ENCODE measurements around the gene PRSS36. TPM values are rescaled to one million over a fixed set of nuclear protein-coding genes. Genes with fewer than 3 reads are reported as not detected.
A peak's percentile ranks its signal among the peaks of the same experiment; 100 is the strongest.

PRSS36 gene
- total and polyA plus RNA-seq, 9 of the 15 experiments (the other 6 are each of a cell fraction or from before 2014, with no cell fraction given): 0.09 to 1.2 (median 0.54) TPM; not detected in 2

GRCh38 chr16:31142109-31143010 is 7.5 kb downstream of the PRSS36 start (continued):
- TF ChIP-seq SMC3 (conservative IDR thresholded peaks at IDR 0.05; ENCODE audit: insufficient read depth, low read depth, low read length) (peak; percentile 89), ZNF24 (IDR thresholded peaks at IDR 0.05) (0 out of 2 replicates have a peak, but pooled peaks have one; percentile 12), CBFA2T3 (IDR thresholded peaks at IDR 0.05) (no peak), MIER1 (IDR thresholded peaks at IDR 0.05; ENCODE audit: low read depth) (no peak), SIN3A (IDR thresholded peaks at IDR 0.05; ENCODE audit: borderline replicate concordance in 2 of 2, control insufficient read depth in 1 of 2, low read depth in 2 of 2, low read length in 2 of 2) (peak; percentile 40 to 57; a peak in 2 of 4 replicates), ZNF586 (CRISPR knock-in tag; conservative IDR thresholded peaks at IDR 0.05) (no peak), TCF3 (CRISPR knock-in tag; IDR thresholded peaks at IDR 0.05) (peak; percentile 24; the same call in 1 of the 2 replicates), ZHX1 (conservative IDR thresholded peaks at IDR 0.05; ENCODE audit: low read length) (no peak), MYBL2 (IDR thresholded peaks at IDR 0.05; ENCODE audit: low read depth) (no peak), MYBL2 (CRISPR knock-in tag; IDR thresholded peaks at IDR 0.05; ENCODE audit: borderline replicate concordance) (no peak), NEUROD1 (IDR thresholded peaks at IDR 0.05; ENCODE audit: borderline replicate concordance, low read depth, low read length, partially characterized antibody) (peak; percentile 55), CBX2 (IDR thresholded peaks at IDR 0.05; ENCODE audit: insufficient read depth, low read length, poor library complexity, severe bottlenecking) (no peak), MED1 (CRISPR knock-in tag; IDR thresholded peaks at IDR 0.05; ENCODE audit: borderline replicate concordance) (no peak), NRF1 (conservative IDR thresholded peaks at IDR 0.05 in 1 of 2, IDR thresholded peaks at IDR 0.05 in 1 of 2) (peak; percentile 68 to 75)
- TF ChIP-seq, protein P1, sequence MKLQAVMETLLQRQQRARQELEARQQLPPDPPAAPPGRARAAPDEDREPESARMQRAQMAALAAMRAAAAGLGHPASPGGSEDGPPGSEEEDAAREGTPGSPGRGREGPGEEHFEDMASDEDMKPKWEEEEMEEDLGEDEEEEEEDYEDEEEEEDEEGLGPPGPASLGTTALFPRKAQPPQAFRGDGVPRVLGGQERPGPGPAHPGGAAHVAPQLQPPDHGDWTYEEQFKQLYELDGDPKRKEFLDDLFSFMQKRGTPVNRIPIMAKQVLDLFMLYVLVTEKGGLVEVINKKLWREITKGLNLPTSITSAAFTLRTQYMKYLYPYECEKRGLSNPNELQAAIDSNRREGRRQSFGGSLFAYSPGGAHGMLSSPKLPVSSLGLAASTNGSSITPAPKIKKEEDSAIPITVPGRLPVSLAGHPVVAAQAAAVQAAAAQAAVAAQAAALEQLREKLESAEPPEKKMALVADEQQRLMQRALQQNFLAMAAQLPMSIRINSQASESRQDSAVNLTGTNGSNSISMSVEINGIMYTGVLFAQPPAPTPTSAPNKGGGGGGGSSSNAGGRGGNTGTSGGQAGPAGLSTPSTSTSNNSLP (IDR thresholded peaks at IDR 0.05; ENCODE audit: borderline replicate concordance, low read depth, low read length): no peak
- TF ChIP-seq, protein P2, sequence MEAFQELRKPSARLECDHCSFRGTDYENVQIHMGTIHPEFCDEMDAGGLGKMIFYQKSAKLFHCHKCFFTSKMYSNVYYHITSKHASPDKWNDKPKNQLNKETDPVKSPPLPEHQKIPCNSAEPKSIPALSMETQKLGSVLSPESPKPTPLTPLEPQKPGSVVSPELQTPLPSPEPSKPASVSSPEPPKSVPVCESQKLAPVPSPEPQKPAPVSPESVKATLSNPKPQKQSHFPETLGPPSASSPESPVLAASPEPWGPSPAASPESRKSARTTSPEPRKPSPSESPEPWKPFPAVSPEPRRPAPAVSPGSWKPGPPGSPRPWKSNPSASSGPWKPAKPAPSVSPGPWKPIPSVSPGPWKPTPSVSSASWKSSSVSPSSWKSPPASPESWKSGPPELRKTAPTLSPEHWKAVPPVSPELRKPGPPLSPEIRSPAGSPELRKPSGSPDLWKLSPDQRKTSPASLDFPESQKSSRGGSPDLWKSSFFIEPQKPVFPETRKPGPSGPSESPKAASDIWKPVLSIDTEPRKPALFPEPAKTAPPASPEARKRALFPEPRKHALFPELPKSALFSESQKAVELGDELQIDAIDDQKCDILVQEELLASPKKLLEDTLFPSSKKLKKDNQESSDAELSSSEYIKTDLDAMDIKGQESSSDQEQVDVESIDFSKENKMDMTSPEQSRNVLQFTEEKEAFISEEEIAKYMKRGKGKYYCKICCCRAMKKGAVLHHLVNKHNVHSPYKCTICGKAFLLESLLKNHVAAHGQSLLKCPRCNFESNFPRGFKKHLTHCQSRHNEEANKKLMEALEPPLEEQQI (IDR thresholded peaks at IDR 0.05): no peak

All from K562 (cell line).